HG02840 (cell line): Measurements from ENCODE around the gene CDC42EP5.
"Not testable (repeated sequence)": the region's sequence is repeated elsewhere in the genome, so short reads cannot be mapped to it uniquely, and the experiment has no call there.

Experiments used
- ATAC-seq: cut with Tn5 transposase; IDR thresholded peaks from one replicate; pipeline ENCODE4 v1.9.1; 2021; ENCODE audit warnings: mild to moderate bottlenecking, moderate library complexity, moderate number of reproducible peaks; ENCODE audit not compliant: unreplicated experiment, low FRiP score

Gene CDC42EP5

GRCh38 chr19:54451331-54451871 is 21.7 kb downstream of the CDC42EP5 start:
- ATAC-seq = no peak

- no peak for ATAC-seq
These were observed 23.4 kb downstream of the CDC42EP5 start for GRCh38 chr19:54449701-54450069.

- peak; percentile 87 for ATAC-seq
These were observed 24.1 kb downstream of the CDC42EP5 start, which contains the start of gene LENG8 for GRCh38 chr19:54448774-54449700. Gene LENG8 (plus strand): TSS chr19:54449199. CDS start chr19:54451345, 2,146 bp downstream.

- no peak for ATAC-seq
These were observed 24.9 kb downstream of the CDC42EP5 start for GRCh38 chr19:54448040-54448773.

GRCh38 chr19:54446349-54446748 is 26.7 kb downstream of the CDC42EP5 start:
- ATAC-seq = not testable (repeated sequence)

GRCh38 chr19:54444737-54445136 is 28.4 kb downstream of the CDC42EP5 start:
- ATAC-seq = no peak

GRCh38 chr19:54440641-54441040 is 32.5 kb downstream of the CDC42EP5 start:
- ATAC-seq = no peak

GRCh38 chr19:54439174-54439851 is 33.8 kb downstream of the CDC42EP5 start:
- ATAC-seq = no peak

GRCh38 chr19:54436628-54437252 is 36.4 kb downstream of the CDC42EP5 start:
- no peak for ATAC-seq

- ATAC-seq = no peak
These were observed 37.0 kb downstream of the CDC42EP5 start for GRCh38 chr19:54436031-54436523.

GRCh38 chr19:54435551-54436016 is 37.5 kb downstream of the CDC42EP5 start:
- no peak for ATAC-seq

- ATAC-seq = no peak
These were observed 38.3 kb downstream of the CDC42EP5 start for GRCh38 chr19:54434873-54435214.

- ATAC-seq = no peak
These were observed 38.8 kb downstream of the CDC42EP5 start for GRCh38 chr19:54434112-54434872.

GRCh38 chr19:54433697-54434096 is 39.4 kb downstream of the CDC42EP5 start:
- no peak for ATAC-seq

GRCh38 chr19:54432144-54432738 is 40.9 kb downstream of the CDC42EP5 start:
- no peak for ATAC-seq

GRCh38 chr19:54431255-54431838 is 41.7 kb downstream of the CDC42EP5 start:
- no peak for ATAC-seq

- ATAC-seq = no peak
These were observed 42.5 kb downstream of the CDC42EP5 start for GRCh38 chr19:54430306-54431254.
